Midbrain (tissue), 1 donor: Measurements from ENCODE around the gene PLXDC1.

Experiments used
- DNase-seq: peaks from one replicate; lab custom pipeline; 2025; lab: John Stamatoyannopoulos, UW

PLXDC1 gene

DNA sequence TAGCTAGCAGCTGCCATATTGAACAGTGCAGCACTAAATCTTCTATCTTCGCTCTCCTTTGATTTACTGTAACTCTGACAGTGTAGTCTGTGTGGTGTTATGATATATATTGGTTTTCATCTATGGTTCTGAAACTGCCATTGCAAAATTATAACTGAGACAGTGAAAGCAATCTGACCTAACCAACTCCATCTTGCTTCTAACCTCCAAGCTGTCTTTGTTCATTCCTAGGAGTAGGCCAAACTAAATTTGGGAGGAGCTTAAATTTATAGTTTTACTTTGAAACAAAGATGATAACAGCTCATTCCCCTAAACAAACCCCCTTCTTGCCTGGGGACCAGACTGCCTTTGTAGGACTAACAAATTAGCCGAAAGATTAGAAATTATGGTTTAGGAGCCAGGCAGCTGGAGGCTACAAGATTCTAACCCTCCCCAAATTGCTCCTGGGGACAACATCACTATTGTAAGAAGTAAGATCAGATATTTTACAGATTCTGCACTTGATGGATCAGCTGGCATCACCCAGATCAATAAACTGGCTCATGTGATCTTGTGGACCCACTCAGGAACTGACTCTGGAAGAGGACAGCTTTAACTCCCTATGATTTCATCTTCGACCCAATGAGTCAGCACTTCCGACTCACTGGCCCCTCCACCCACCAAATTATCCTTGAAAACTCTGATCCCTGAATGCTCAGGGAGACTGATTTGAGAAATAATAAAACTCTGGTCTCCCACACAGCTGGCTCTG, 137.2 kb downstream of the PLXDC1 start:
- no peak for DNase-seq
